Measurements from ENCODE around the gene CDK3. TPM values are rescaled to one million over a fixed set of nuclear protein-coding genes. Genes with fewer than 3 reads are reported as not detected.
"Not testable (repeated sequence)": the region's sequence is repeated elsewhere in the genome, so short reads cannot be mapped to it uniquely, and the experiment has no call there.

CDK3 gene
- total RNA-seq, 1 donor from 2014 or later, result 0.17 TPM

- no peak overlapping the region for H3K4me3 ChIP-seq (ENCODE audit: low read depth, low read length)
- TF ChIP-seq CTCF (conservative IDR thresholded peaks at IDR 0.05; ENCODE audit: low read depth, low read length), result no peak
- DNase-seq (ENCODE audit: low read depth), result no peak
Measured at GRCh38 chr17:76039121-76039520, 38.5 kb downstream of the CDK3 start.

- TF ChIP-seq CTCF (conservative IDR thresholded peaks at IDR 0.05; ENCODE audit: low read depth, low read length), result no peak
- no peak for DNase-seq (ENCODE audit: low read depth)
- H3K4me3 ChIP-seq (ENCODE audit: low read depth, low read length), result no peak overlapping the region
Measured at GRCh38 chr17:76040376-76040775, 39.7 kb downstream of the CDK3 start.

- not testable (repeated sequence) for DNase-seq (ENCODE audit: low read depth)
Measured at GRCh38 chr17:76042868-76043267, 42.2 kb downstream of the CDK3 start.

GRCh38 chr17:76044475-76045007 lies 43.9 kb downstream of the CDK3 start:
- not testable (repeated sequence) for H3K4me3 ChIP-seq (ENCODE audit: low read depth, low read length); DNase-seq (ENCODE audit: low read depth)

More at GRCh38 chr17:76042868-76043267, 42.2 kb downstream of the CDK3 start:
- not testable (repeated sequence) for H3K4me3 ChIP-seq (ENCODE audit: low read depth, low read length)

GRCh38 chr17:76046064-76046463 lies 45.4 kb downstream of the CDK3 start:
- H3K4me3 ChIP-seq (ENCODE audit: low read depth, low read length), result no peak overlapping the region
- TF ChIP-seq CTCF (conservative IDR thresholded peaks at IDR 0.05; ENCODE audit: low read depth, low read length), result no peak
- no peak for DNase-seq (ENCODE audit: low read depth)

- H3K4me3 ChIP-seq (ENCODE audit: low read depth, low read length), result no peak overlapping the region
- DNase-seq (ENCODE audit: low read depth), result no peak
- TF ChIP-seq CTCF (conservative IDR thresholded peaks at IDR 0.05; ENCODE audit: low read depth, low read length), result no peak
Measured at GRCh38 chr17:76048025-76048605, 47.5 kb downstream of the CDK3 start.

GRCh38 chr17:76048711-76049110 lies 48.1 kb downstream of the CDK3 start:
- no peak overlapping the region for H3K4me3 ChIP-seq (ENCODE audit: low read depth, low read length)
- DNase-seq (ENCODE audit: low read depth), result no peak
- TF ChIP-seq CTCF (conservative IDR thresholded peaks at IDR 0.05; ENCODE audit: low read depth, low read length), result no peak

GRCh38 chr17:76049239-76049638 lies 48.6 kb downstream of the CDK3 start:
- DNase-seq (ENCODE audit: low read depth), result no peak
- no peak overlapping the region for H3K4me3 ChIP-seq (ENCODE audit: low read depth, low read length)
- no peak for TF ChIP-seq CTCF (conservative IDR thresholded peaks at IDR 0.05; ENCODE audit: low read depth, low read length)
